HG03066 (cell line): ENCODE measurements around the gene ACE2.

ENCODE experiments used
- ATAC-seq: cut with Tn5 transposase; IDR thresholded peaks from one replicate; pipeline ENCODE4 v1.9.1; 2021; ENCODE audit warnings: low read depth; ENCODE audit not compliant: unreplicated experiment

Gene ACE2

DNA sequence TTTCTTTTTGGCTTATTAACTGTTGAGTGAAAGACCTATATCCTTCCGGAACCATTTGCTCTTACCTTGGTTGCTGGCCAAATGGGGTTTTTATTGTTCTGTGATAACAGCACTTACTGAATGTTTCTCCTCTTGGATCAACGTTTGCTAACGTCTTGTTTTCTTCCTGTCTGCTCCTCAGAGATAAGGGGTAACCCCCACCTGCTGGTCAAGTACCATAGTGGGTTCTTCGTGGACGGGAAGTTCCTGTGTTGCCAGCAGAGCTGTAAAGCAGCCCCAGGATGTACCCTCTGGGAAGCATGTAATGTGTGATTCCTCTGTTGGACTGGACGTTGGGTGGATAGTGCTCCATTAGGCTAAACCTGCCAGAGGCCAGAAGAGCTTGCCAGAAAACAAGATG is 84.8 kb downstream of the ACE2 start:
- no peak for ATAC-seq

DNA sequence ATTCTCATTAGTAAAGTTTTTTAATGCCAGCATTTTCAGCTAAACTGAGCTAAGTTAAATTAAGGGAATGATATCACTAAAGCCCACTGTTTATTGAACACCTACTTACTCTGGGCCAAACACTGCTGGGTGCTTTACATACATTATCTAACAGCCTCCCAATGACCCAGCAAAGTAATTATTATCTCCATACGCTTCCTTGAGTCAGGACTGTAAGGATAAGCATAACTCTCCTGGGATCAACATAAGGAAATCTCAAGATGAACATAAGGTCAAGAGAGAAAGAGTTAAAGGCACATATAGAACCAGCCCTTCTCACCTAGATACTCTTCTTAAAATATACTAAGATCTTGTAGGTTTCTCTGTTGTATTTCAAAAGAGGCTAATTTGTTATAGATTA is 86.5 kb downstream of the ACE2 start:
- no peak for ATAC-seq

DNA sequence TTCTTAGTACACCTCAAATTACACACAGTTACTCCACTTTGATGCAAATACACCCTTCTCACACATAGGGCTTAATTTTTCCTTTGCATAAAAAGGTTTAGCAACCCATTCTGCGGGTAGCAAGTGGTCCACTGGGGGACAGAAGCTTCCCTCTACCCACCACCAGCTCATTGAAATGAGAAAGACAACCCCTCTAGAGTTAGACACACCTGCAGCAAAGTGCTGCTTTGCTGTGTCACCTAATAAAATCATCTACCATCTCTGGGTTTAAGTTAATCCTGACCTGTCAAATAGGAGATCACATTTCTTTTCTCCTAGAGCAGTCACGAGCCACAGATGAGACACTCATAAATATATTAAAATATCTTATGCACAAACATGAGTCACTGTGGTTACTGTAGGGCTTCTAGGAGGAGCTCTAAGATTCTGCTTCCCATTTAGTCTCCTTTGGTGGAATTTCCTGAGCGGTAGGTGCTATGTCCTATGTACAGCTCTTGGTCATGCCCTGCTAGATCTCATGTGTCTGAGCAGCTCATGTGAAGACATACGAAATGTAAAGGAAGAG is 88.3 kb downstream of the ACE2 start:
- ATAC-seq: no peak

DNA sequence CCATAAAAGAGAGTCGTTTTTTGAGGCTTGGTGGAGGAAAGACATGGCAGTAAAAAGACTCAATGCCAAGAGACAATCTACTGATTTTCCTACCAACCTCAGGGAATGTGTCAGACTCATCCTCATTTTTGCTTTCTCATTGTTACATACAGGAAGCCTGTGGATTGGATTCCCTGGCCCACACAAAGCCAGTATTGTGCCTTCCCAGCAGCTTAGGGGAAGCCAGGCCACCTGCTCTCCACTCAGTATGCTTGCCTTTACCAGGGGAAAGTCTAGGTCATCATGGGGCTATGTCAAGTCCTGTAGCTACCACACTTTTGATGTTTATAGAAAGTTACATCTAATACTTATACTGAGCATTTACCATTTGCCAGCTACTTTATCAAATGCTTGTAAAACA is 89.2 kb downstream of the ACE2 start:
- no peak for ATAC-seq
